ENCODE measurements around the gene DDX41. TPM values are rescaled to one million over a fixed set of nuclear protein-coding genes. Genes with fewer than 3 reads are reported as not detected.

Gene DDX41
- total RNA-seq, 4 donors from 2014 or later = 63.4 to 96.5 (median 76.2) TPM

DNA sequence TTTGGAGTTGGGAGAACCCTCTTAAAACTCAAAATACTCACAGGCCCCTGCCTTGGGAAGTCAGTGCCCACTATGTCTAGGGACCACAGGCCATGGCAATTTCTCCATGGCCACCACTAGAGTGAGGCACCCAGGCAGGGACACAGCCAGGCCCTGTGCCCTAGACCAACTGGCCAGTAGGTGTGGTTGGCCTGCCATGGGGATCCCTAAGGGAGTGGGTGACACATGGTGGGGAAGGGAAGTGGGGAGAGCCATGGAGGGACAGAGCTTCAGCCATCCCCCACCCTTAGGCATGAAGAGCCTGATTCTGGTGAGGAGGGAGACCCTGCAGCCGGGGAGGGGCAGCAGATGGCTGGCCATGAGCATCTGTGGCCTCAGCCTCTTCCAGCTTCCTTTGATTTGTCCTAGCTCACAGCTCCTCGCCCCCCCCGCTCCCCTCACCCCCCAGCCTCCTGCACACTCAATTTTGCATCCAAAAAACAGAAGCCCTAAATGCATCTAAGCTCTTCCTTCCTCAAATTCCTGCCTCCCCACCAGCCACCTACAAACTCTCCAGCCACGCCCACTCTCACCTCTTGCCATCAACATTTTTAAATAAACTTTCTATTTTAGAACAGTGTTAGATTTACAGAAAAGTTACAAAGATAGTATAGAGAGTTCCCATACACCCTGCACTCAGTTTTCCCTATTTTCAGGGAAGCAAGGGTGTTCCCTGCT, 41.8 kb downstream of the DDX41 start:
- intact Hi-C loops (cut with DNase I) = no loop called here
- DNase-seq = no peak
- 35 to 40% methylated on average over 2 to 4 of the region's 4 CpGs for WGBS, 2 donors
- H3K27me3 ChIP-seq = no peaks in the 10 kb centered on the region
- peaks cover 32 to 96% (median 38%) of the 10 kb centered on the region in 3 donors for H3K4me1 ChIP-seq
- no peak for TF ChIP-seq CTCF (IDR thresholded peaks at IDR 0.05)
- no peak for TF ChIP-seq POLR2A (IDR thresholded peaks at IDR 0.05)
- H3K27ac ChIP-seq = peak overlapping the region in 3 of 4 donors; percentile 80 to 91 (median 89)
- H3K4me3 ChIP-seq = no peak overlapping the region
- H3K36me3 ChIP-seq = no peaks in the 10 kb centered on the region
- H3K9me3 ChIP-seq = no peaks in the 10 kb centered on the region

DNA sequence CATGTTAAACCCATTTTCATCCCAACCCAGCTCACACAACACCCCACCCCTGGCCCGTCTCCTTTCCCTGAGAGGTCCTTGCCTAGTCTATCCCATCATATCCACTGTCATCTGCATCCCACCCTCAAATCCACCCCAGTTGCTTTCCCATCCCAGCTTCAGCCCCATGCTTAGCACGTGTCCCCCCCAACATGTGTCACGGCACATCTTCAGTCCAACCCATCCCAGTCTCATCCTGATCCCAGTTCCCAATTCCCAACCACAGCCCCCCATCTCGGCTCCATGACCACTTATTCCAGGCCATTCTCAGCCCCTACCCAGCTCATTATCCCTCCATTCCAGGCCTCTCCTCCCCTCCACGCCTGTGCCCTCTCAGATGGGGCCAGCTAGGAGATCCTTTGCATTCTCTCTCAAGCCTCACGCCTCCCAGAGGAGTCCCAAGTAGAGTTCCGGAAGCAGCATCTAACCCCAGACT, 42.7 kb downstream of the DDX41 start:
- intact Hi-C loops (cut with DNase I) = no loop called here
- Histone ChIP-seq H3K4me1 (peaks cover 31 to 96% (median 32%) of the 10 kb centered on the region in 3 donors), H3K27ac (peak overlapping the region; percentile 79 to 91 (median 84)), H3K27me3 (no peaks in the 10 kb centered on the region), H3K4me3 (peak overlapping the region in 3 of 4 donors; percentile 47 to 81 (median 81)), H3K9me3 (no peaks in the 10 kb centered on the region), H3K36me3 (no peaks in the 10 kb centered on the region)
- no peak for DNase-seq
- WGBS, 2 donors = 51 to 52% methylated on average over 5 to 6 of the region's 7 CpGs
- TF ChIP-seq CTCF (IDR thresholded peaks at IDR 0.05) (no peak), POLR2A (IDR thresholded peaks at IDR 0.05) (no peak)

- peak within 1 kb of the TSS; percentile 47 to 81 (median 76) for H3K4me3 ChIP-seq
- no peaks in the 10 kb centered on the region for H3K27me3 ChIP-seq
- H3K27ac ChIP-seq = peak within 1 kb of the TSS; percentile 79 to 91 (median 84)
- TF ChIP-seq CTCF (IDR thresholded peaks at IDR 0.05) (no peak), POLR2A (IDR thresholded peaks at IDR 0.05) (peak in 1 of 4 donors; percentile 14)
- DNase-seq = no peak
- 0 to 10% methylated on average over 4 to 9 of the region's 69 CpGs for WGBS, 2 donors
- H3K4me1 ChIP-seq = peaks cover 26 to 96% (median 27%) of the 10 kb centered on the region in 3 donors
- H3K9me3 ChIP-seq = no peaks in the 10 kb centered on the region
- H3K36me3 ChIP-seq = peaks cover 0 to 3% (median 0%) of the 10 kb centered on the region in 3 donors
- intact Hi-C loops (cut with DNase I) = no loop called here
Measured at GRCh38 chr5:177473443-177474001, 43.2 kb downstream of the DDX41 start, which contains the start of gene DBN1. Gene DBN1 (minus strand): TSS chr5:177473634. CDS start chr5:177473521, 113 bp downstream.

GRCh38 chr5:177472460-177473442, 44.0 kb downstream of the DDX41 start:
- Histone ChIP-seq H3K36me3 (peaks cover 0 to 11% (median 0%) of the 10 kb centered on the region in 3 donors), H3K27ac (peak overlapping the region; percentile 79 to 91 (median 84)), H3K4me1 (peaks cover 21 to 91% (median 26%) of the 10 kb centered on the region in 3 donors), H3K27me3 (no peaks in the 10 kb centered on the region), H3K9me3 (no peaks in the 10 kb centered on the region), H3K4me3 (peak overlapping the region; percentile 47 to 81 (median 76))
- WGBS, 2 donors = 0 to 6% methylated on average over 7 to 8 of the region's 93 CpGs
- intact Hi-C loops (cut with DNase I) = no loop called here
- no peak for DNase-seq
- peak in 1 of 4 donors; percentile 11 for TF ChIP-seq POLR2A (IDR thresholded peaks at IDR 0.05)
- no peak for TF ChIP-seq CTCF (IDR thresholded peaks at IDR 0.05)

All from esophagus squamous epithelium (tissue), 5 donors.